HG03103 (cell line): Measurements from ENCODE around the gene TCERG1L.

ENCODE experiments used
- ATAC-seq: cut with Tn5 transposase; IDR thresholded peaks from one replicate; pipeline ENCODE4 v1.9.1; 2021; ENCODE audit warnings: low read depth; ENCODE audit not compliant: unreplicated experiment

The TCERG1L gene

GRCh38 chr10:131271966-131272365 lies 39.6 kb downstream of the TCERG1L start:
- no peak for ATAC-seq

GRCh38 chr10:131271195-131271880 lies 40.2 kb downstream of the TCERG1L start:
- no peak for ATAC-seq

DNA sequence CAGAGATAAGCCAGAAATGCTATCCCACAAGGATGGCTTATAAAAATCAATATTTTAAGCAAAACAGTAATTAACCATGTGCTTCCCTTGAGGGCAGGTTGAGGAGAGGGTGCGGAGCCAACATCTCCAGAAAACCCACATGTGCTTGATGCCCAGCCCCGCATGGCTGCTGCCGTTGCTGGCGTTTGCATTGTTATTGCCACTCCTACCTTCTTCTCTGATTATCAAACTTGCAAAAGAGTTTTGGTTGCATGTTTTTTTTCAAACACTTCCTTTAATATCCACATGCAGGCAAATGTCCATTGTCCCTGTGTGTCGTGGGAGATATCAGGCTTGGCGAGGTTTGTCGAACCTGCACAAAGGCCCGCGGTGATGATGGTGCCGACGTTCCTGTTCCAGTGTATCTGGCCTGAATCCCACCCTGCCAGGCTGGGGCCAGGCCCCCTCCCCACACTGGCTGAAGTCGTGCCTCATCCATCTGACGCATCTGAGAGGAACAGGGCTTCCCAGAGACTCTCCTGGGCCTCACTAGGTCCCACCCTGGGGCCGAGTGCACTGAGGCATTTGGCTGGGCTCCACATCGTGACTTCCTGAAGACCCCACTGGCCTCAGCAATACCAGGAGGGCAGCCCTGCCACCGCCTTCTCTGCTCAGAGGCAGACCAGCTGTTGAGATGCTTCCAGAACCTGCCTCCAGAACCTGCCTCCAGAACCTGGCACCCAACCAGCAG lies 40.9 kb downstream of the TCERG1L start:
- ATAC-seq, result no peak

DNA sequence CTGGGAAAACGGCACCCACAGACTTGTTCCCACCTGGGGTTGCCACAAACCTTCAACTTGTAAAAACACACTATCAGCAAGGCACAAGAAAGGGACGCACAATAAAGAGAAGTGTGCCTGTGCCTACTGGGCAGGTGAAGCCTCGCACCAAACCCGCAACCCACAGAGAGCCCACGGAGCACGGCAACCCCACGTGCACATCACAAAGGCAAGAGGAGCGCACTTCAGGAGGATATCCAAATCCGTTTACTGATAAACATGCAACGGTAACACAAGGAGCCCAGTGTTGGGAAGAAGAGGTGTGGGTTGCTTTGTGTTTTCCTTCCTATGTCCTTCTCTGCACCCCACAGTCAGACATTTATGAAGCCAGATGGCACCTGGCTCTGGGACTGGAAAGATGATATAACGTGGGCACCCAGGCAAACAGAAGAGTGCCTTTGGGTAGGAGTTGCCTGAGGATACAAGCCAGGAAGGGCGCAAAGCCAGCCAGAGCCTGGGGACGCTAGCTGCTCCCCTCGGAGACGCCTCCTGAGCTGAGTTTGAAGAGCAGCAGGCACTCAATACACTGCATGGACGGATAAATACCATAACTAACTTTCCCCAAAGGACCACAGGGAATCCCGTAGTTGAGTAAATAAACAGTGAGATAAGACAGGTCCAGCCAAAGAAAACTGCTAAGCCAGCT lies 41.6 kb downstream of the TCERG1L start:
- no peak for ATAC-seq

- no peak for ATAC-seq
Observed at GRCh38 chr10:131267814-131268095, 43.8 kb downstream of the TCERG1L start.

- ATAC-seq, result no peak
Observed at GRCh38 chr10:131266936-131267813, 44.3 kb downstream of the TCERG1L start.

DNA sequence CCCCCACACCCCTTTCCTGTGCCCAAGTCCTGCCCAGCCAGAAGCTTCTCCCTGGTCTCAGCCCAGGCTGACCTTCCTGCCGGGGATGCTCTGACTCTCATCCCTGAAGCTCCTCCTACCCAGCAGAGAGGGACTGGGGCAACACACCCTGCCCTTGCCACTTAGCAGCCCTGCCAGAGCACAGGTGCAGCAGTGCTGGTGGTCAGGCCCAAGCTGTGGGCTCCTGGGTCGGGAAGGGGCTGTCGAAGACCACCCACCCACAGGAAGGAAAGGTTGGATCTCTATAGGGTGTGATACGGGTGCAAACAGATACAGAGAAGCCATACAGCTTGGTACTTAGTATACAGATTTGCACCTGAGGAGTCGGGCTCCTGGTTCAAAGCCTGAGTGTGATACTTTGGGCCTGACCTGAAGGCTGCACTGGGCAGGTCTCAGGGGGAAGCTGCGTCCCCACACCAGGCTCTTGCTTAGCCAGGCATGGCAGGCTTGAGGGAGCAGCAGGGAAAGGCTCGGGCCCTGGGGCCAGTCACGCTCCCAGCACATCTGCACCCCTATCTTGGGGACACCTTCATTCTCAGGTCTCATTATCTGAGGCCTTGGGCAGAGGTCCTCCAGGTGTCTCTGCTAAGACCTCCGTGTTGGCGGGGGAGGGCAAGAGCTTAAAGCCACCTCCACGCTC lies 47.3 kb downstream of the TCERG1L start:
- no peak for ATAC-seq

- no peak for ATAC-seq
Observed at GRCh38 chr10:131261890-131262475, 49.5 kb downstream of the TCERG1L start.

DNA sequence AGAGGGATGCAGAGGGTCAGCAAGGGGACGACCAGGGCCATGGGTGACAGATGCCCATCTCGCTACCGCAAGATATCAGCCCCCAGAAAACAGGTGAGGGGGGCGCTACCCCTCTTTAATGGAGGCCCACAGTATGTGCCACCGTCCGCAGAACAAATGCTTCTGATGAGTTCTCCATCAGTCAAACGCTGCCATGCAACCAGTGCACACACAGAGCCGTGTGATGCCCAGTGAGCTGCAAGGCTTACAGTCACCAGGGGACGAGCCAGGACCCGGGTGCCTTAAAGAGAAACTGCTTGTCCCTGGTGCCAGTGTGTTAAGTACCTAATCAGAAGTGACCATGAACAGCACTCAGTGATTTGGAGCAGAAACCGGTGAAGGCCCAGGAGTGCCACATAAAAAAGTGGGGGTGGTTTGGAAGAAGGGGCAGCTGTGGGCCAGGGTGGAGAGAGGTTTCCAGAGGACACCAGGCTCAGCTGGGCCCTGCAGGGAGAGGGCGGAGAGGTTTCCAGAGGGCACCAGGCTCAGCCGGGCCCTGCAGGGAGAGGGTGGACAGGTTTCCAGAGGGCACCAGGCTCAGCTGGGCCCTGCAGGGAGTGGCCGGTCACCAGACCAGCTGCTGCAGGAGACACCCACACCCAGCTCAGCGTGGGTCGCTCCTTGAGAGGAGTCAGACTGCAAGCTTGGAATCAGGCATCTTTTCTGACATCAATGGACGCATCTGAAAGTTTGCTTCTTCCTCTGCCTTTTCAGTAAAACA lies 50.9 kb downstream of the TCERG1L start:
- ATAC-seq, result no peak

DNA sequence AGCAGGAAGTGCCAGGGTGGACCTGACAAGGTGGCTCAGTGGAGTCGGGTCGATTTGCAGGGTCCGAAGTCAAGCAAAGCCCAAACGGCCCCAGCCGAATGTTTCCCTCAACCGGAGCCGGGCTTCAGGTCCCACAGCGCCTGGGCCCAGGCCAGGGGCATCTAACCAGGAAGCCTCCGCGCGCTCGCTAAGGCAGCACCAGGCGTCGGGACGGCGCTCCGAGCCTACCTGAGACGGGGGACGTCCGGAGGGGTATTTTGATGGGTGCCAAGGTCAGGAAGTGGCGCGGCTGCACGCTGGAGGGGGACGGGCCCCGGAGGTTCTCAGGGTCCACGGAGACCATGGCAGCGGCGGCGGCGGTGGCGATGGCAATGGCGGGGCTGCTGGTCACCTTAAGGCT lies 51.5 kb downstream of the TCERG1L start:
- ATAC-seq, result no peak

DNA sequence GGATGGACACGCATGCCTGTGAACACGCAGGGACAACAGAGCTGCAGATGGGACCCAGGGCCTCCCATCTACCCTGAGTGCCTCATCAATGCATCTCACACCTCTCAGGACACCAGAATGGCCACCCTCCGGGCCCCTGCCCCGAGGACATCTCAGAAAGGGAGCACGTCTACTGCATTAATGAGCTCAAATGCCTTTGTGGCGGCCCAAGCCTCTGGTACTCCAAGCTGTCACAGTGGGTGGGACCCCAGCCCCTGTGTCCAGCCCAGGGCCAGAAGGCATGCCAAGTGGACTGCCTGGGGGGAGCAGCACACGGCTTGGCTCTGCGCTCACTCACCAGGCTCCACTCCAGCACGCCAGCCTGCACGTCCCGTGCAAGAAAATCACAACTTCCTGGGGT lies 52.0 kb downstream of the TCERG1L start:
- ATAC-seq, result no peak

DNA sequence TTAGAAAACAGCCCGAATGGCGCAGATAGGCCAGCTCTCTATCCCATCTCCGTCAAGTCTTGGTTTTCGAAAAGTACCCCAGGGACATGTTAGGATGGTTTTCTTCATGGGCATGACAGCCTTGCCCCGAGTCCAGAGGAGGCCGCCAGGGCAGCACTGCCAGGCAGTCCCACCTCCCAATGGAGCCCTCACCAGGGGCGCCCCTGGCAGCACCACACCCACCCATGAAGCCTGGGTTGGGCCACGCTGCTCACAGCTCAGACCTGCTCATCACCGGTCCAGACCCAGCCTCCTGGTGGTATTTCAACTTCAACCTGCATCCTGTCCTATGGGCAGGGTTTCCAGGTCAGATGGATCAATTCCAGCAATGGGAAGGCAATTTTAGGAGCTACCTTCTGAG lies 53.3 kb downstream of the TCERG1L start:
- no peak for ATAC-seq

DNA sequence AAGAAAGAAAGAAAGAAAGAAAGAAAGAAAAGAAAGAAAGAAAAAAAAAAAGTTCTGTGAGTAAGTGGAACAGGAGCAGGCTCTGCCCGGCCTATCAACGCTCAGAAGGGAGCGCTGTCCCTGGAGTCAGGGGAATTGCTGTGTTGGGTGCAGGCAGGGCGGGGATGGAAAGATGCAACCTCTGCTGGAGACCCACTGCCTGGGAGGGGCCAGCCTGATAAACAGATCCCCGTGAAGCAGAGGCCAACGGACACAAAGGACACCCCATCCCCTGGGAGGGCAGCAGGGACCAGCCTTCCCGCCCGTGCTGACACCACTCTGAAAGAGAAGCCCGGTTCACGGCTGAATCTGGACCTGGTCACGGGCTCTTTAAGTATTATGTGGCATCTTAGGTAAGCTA lies 54.5 kb downstream of the TCERG1L start:
- no peak for ATAC-seq

DNA sequence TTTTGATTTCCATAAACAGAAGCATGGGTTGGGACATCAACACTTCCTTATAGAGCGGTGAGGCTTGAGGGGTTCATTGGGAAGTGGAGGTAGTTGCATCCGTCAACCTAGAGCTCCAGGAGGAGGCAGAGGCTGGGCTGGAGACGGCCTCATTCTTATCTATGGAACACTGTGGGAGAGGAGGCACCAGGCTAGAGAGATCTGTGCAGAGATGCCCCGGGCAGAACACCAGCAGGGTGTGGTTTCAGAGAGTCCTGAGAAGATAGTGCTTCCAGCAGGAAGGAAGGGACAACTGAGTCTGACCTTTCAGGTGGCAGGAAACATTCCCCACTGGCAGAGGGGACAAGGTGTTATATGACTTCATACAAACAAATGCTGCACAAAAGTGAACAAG lies 56.7 kb downstream of the TCERG1L start:
- ATAC-seq, result no peak

DNA sequence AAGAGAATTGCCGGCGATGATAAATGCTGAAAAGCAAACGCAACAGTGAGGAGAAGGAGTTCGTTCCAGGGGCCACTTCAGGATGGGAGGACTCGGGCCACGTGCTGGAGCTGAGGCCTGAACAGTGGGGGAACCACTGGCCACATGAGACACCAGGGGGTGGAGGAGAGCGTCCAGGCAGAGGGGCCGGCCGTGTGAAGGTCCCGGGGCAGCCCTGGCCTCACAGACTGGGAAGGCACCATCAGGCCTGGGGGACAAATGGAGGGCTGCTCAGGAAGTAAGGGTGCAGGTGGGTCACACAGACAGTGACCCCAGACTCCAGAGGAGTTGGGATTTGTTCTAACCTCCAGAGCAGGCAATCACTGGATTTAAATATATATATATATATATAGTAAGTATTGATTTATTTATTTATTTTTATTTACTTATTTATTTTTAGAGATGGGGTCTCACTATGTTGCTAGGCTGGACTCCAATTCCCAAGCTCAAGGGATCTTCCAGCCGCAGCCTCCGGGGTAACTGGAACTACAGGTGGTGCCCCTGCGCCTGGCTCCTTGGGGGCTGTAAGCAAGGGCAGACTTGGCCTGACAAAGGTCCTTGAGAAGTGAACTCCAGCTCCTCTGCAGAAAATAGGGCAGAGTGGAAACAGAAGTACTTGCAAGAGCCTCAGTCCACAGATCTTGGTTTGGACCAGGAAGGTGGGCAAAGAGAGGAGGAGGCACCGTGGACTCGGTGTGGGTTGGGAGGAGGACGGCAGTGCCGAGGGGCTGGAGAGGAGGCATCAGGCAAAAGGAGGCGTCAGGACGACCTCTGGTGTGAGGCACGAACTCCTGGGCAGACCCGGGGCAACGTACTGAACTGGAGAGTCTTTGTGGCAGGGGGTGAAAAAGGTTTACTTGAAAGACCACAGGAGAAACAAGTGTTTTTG lies 57.3 kb downstream of the TCERG1L start:
- ATAC-seq, result no peak

GRCh38 chr10:131252567-131253276 lies 58.8 kb downstream of the TCERG1L start:
- ATAC-seq, result no peak

DNA sequence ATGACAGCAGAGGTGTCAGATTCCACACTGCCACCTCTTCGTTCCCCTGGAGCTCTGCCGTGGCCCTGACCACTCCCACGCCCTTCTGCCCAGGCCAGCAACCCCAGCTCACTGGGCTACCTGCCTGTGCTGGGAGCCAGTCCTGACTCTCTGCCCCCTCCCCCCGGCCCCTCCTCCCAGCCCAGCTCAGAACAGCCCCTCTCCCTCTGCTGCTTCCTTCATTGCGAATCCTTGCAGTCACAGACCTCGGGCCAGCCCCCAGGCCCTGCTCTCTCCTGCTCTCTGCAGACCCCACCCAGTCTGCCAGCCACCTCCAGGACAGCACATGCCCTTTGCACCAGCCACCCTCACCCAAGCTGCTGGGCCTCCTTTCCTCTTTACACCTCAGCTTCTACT lies 60.4 kb downstream of the TCERG1L start:
- ATAC-seq, result no peak
